Upper lobe of left lung (tissue), 6 donors: ENCODE results near the gene PTPRM. TPM values are rescaled to one million over a fixed set of nuclear protein-coding genes. Genes with fewer than 3 reads are reported as not detected.

Source experiments
- ATAC-seq, 2 donors: fragments of 200-7000 bp; cut with Tn5 transposase; one replicate each; pipeline ENCODE4 v1.9.1; 2022; ENCODE audit warnings: mild to moderate bottlenecking in 2 of 2, moderate library complexity in 2 of 2; ENCODE audit not compliant: low FRiP score in 2 of 2
- DNase-seq, 2 donors: peaks; one replicate each; pipeline ENCODE4 v3.0.0-alpha.2; 2019 to 2020
- H3K27ac ChIP-seq, 4 donors: fragments of 200-600 bp; sonication (generic); one replicate each; pipeline ENCODE4 v1.5.1; 2016 to 2019
- H3K27me3 ChIP-seq, 4 donors: fragments of 200-600 bp; sonication (generic); one replicate each; pipeline ENCODE4 v1.5.1; 2017 to 2019
- H3K36me3 ChIP-seq, 4 donors: fragments of 200-600 bp; sonication (generic); one replicate each; pipeline ENCODE4 v1.5.1; 2016 to 2019
- H3K4me1 ChIP-seq, 4 donors: fragments of 200-600 bp; sonication (generic); one replicate each; pipeline ENCODE4 v1.5.1; 2018 to 2019
- H3K4me3 ChIP-seq, 4 donors: fragments of 200-600 bp; sonication (generic); one replicate each; pipeline ENCODE4 v1.5.1; 2017 to 2019; ENCODE audit warnings: mild to moderate bottlenecking in 2 of 4, moderate library complexity in 1 of 4
- H3K9me3 ChIP-seq, 4 donors: fragments of 200-600 bp; sonication (generic); one replicate each; pipeline ENCODE4 v1.5.1; 2018 to 2019
- CTCF ChIP-seq, 6 experiments: fragments of 450-650 bp in 4 of 6; fragments of 200-600 bp in 2 of 6; sonication (generic) in 2 of 6; IDR thresholded peaks; one replicate each; pipeline ENCODE4 v1.5.1; 2016 to 2019; ENCODE audit warnings: antibody characterized with exemption in 6 of 6
- EP300 ChIP-seq, 4 donors: sonication (generic); formaldehyde crosslinking; IDR thresholded peaks; one replicate each; pipeline ENCODE4 v1.5.1; 2017; ENCODE audit warnings: antibody characterized with exemption in 4 of 4, control low read depth in 2 of 4
- POLR2A ChIP-seq, 4 donors: fragments of 450-650 bp; IDR thresholded peaks; one replicate each; pipeline ENCODE4 v1.5.1; 2016 to 2017; ENCODE audit warnings: antibody characterized with exemption in 4 of 4, mild to moderate bottlenecking in 2 of 4
- POLR2AphosphoS5 ChIP-seq, 2 donors: sonication (generic); formaldehyde crosslinking; IDR thresholded peaks; one replicate each; pipeline ENCODE4 v1.5.1; 2017; ENCODE audit warnings: antibody characterized with exemption in 2 of 2
- WGBS, 2 donors: methylation state at CpG; one replicate each; pipeline ENCODE4 v1.1.5; 2017 to 2018; 5-methylcytosine and 5-hydroxymethylcytosine counted together
- total RNA-seq, 6 donors: library from RNA; depleted of rRNA in 4 of 6; stranded (reverse); fragments of >200 nt in 4 of 6; gene quantifications; one replicate each; pipeline versions ENCODE4 v1.1.0 to v1.2.1, GENCODE V29; 2016 to 2021
- donor health status: DM: no; HTN: no; CAD: no; lungs with moderate emphysema.
- donor health status: DM: no; HTN: yes; CAD: no; lungs with severe emphysema.

Gene PTPRM
- total RNA-seq, 6 donors from 2014 or later, result 82.0 to 201 (median 154) TPM

DNA sequence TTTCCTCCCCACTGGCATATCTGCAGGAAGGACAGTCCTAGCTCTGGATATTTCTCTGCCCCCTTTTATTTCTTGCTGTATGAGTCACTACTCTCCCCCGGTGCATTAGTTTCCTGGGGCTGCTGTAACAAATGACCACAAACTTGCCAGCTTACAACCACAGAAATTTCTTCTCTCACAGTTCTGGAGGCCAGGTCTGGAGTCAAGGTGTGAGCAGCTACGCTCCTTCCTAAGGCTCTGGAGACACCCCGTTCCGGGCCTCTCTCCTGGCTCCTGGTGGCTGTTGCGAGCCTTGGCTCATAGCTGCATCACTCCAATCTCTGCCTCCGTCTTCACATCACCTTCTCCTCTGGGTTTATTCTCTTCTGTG lies 34.1 kb downstream of the PTPRM start:
- no peak for TF ChIP-seq EP300 (IDR thresholded peaks at IDR 0.05)
- TF ChIP-seq POLR2A (IDR thresholded peaks at IDR 0.05), result no peak
- no peak for TF ChIP-seq POLR2AphosphoS5 (IDR thresholded peaks at IDR 0.05)
- peaks cover 14 to 49% (median 25%) of the 10 kb centered on the region in 4 donors for H3K4me1 ChIP-seq
- H3K27me3 ChIP-seq, result no peaks in the 10 kb centered on the region
- H3K27ac ChIP-seq, result no peak overlapping the region
- H3K9me3 ChIP-seq, result no peaks in the 10 kb centered on the region
- H3K36me3 ChIP-seq, result no peaks in the 10 kb centered on the region
- no peak overlapping the region for H3K4me3 ChIP-seq
- DNase-seq (no peak), ATAC-seq (no peak)
- 87% methylated on average over 6 of the region's 6 CpGs for WGBS, 2 donors

DNA sequence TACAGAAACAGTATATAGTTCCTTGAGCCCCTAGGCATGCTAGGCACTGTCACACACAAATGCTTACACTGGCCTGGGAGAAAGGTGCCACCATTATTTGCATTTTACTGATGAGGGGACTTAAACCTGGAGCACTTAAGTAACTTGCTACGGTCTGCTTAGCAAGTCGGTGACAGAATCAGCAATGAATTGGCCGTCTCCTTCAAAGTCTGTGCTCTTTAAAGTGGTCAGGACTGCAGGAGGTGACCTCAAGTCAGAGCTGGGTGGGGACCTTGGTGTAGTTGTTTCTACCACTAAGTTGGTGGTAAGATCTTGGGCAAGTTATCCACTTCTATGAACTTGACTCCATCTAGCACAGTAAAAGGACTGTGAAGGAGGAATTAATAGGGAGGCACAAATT lies 34.8 kb downstream of the PTPRM start:
- no peak for DNase-seq
- H3K27ac ChIP-seq, result no peak overlapping the region
- peaks cover 14 to 49% (median 21%) of the 10 kb centered on the region in 4 donors for H3K4me1 ChIP-seq
- no peaks in the 10 kb centered on the region for H3K27me3 ChIP-seq
- H3K9me3 ChIP-seq, result no peaks in the 10 kb centered on the region
- TF ChIP-seq CTCF (IDR thresholded peaks at IDR 0.05), result no peak
- no peak for TF ChIP-seq POLR2AphosphoS5 (IDR thresholded peaks at IDR 0.05)
- TF ChIP-seq POLR2A (IDR thresholded peaks at IDR 0.05), result no peak
- TF ChIP-seq EP300 (IDR thresholded peaks at IDR 0.05), result no peak
- no peaks in the 10 kb centered on the region for H3K36me3 ChIP-seq
- 77 to 81% methylated on average over 3 of the region's 3 CpGs for WGBS, 2 donors
- no peak overlapping the region for H3K4me3 ChIP-seq
- ATAC-seq, result no peak

- ATAC-seq (no peak), DNase-seq (no peak)
- 72 to 79% methylated on average over 4 of the region's 4 CpGs for WGBS, 2 donors
- TF ChIP-seq POLR2AphosphoS5 (IDR thresholded peaks at IDR 0.05), result no peak
- no peak for TF ChIP-seq CTCF (IDR thresholded peaks at IDR 0.05)
- TF ChIP-seq POLR2A (IDR thresholded peaks at IDR 0.05), result no peak
- TF ChIP-seq EP300 (IDR thresholded peaks at IDR 0.05), result no peak
- H3K4me1 ChIP-seq, result peaks cover 15 to 45% (median 25%) of the 10 kb centered on the region in 4 donors
- no peaks in the 10 kb centered on the region for H3K27me3 ChIP-seq
- H3K36me3 ChIP-seq, result no peaks in the 10 kb centered on the region
- H3K27ac ChIP-seq, result no peak overlapping the region
- no peak overlapping the region for H3K4me3 ChIP-seq
- no peaks in the 10 kb centered on the region for H3K9me3 ChIP-seq
Observed at GRCh38 chr18:7603259-7604000, 36.3 kb downstream of the PTPRM start.

GRCh38 chr18:7604361-7604760 lies 37.2 kb downstream of the PTPRM start:
- DNase-seq, result no peak
- no peaks in the 10 kb centered on the region for H3K9me3 ChIP-seq
- H3K27me3 ChIP-seq, result no peaks in the 10 kb centered on the region
- TF ChIP-seq CTCF (IDR thresholded peaks at IDR 0.05) (no peak), EP300 (IDR thresholded peaks at IDR 0.05) (no peak), POLR2AphosphoS5 (IDR thresholded peaks at IDR 0.05) (no peak), POLR2A (IDR thresholded peaks at IDR 0.05) (no peak)
- no peak overlapping the region for H3K27ac ChIP-seq
- ATAC-seq, result no peak
- peaks cover 21 to 48% (median 31%) of the 10 kb centered on the region in 4 donors for H3K4me1 ChIP-seq
- WGBS, 2 donors, result 70 to 78% methylated on average over 3 of the region's 3 CpGs
- no peaks in the 10 kb centered on the region for H3K36me3 ChIP-seq
- no peak overlapping the region for H3K4me3 ChIP-seq

DNA sequence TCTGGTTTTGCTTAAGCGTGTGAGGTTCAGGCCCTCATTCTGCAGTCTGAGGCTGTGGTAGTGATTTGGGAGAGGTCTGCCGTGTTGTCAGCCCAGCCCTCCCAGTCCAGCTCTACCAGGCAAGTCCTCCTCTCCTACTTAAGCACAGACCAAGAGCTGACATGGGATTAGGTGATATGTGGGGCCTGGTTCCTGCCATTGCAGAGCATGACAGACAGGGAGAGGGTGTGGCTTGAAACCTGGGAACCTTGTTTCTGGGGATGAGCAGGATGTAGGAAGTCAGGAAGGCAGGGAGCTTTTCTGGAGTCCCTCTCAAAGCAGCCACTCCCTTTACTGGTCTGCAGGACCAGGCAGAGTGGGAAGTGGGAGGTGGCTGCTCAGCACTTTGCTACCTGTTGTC lies 38.6 kb downstream of the PTPRM start:
- no peak for TF ChIP-seq POLR2AphosphoS5 (IDR thresholded peaks at IDR 0.05)
- TF ChIP-seq CTCF (IDR thresholded peaks at IDR 0.05), result no peak
- no peak for TF ChIP-seq EP300 (IDR thresholded peaks at IDR 0.05)
- no peak for TF ChIP-seq POLR2A (IDR thresholded peaks at IDR 0.05)
- Histone ChIP-seq H3K4me3 (no peak overlapping the region), H3K27ac (no peak overlapping the region), H3K27me3 (no peaks in the 10 kb centered on the region), H3K9me3 (no peaks in the 10 kb centered on the region), H3K4me1 (peaks cover 14 to 42% (median 27%) of the 10 kb centered on the region in 4 donors), H3K36me3 (no peaks in the 10 kb centered on the region)
- DNase-seq, result no peak
- 94 to 96% methylated on average over 2 of the region's 2 CpGs for WGBS, 2 donors
- no peak for ATAC-seq
